Endothelial cell of umbilical vein (primary cell): Measurements from ENCODE around the gene ESAM. TPM values are rescaled to one million over a fixed set of nuclear protein-coding genes. Genes with fewer than 3 reads are reported as not detected.

ENCODE experiments used
- BruUV-seq: library from RNA; stranded (reverse); fragments of 400-500 nt; replicated peaks from 2 replicates; lab custom pipeline; 2021; lab: Mats Ljungman, UMichigan
- CTCF ChIA-PET: fragments of 300-600, 350-600 bp; sonication (Branson Sonifier 250); formaldehyde crosslinking; loops from one replicate; lab custom pipeline; 2021; ENCODE audit warnings: antibody characterized with exemption, inconsistent platforms; lab: Charles Lee
- POLR2A ChIA-PET: fragments of 300-600, 350-600 bp; sonication (Branson Sonifier 250); formaldehyde crosslinking; loops from one replicate; lab custom pipeline; 2021; ENCODE audit warnings: antibody characterized with exemption, inconsistent platforms; lab: Charles Lee
- DNase-seq: peaks from one replicate; pipeline ENCODE4 v3.0.0-alpha.2; 2011; ENCODE audit warnings: low read depth, low spot score
- FAIRE-seq: peaks from 2 replicates; lab custom pipeline; 2011; peaks lifted over from hg19 to GRCh38; lab: Jason Lieb, UNC
- H2AFZ ChIP-seq: 2 replicates; pipeline ENCODE4 v1.6.0; 2012; ENCODE audit warnings: low read depth, low read length, control low read depth, inconsistent platforms
- H3K27ac ChIP-seq: 2 replicates; pipeline ENCODE4 v1.5.1; 2011; ENCODE audit warnings: low read depth, mild to moderate bottlenecking, control low read depth, low read length, moderate library complexity; ENCODE audit not compliant: insufficient read depth
- H3K27me3 ChIP-seq, 2 experiments: 2 replicates each; pipeline versions ENCODE4 v1.6.0 to v1.6.1; 2011; ENCODE audit warnings: low read length in 2 of 2, mixed read lengths in 1 of 2; ENCODE audit not compliant: control insufficient read depth in 2 of 2, insufficient read depth in 2 of 2
- H3K36me3 ChIP-seq, 2 experiments: 2 replicates in 1 of 2; 3 replicates in 1 of 2; pipeline ENCODE4 v1.5.1; 2011; ENCODE audit warnings: low read length in 2 of 2, mild to moderate bottlenecking in 1 of 2, moderate library complexity in 1 of 2; ENCODE audit not compliant: control insufficient read depth in 2 of 2, insufficient read depth in 2 of 2; ENCODE audit errors: extremely low read depth in 1 of 2
- H3K4me1 ChIP-seq: 3 replicates; pipeline ENCODE4 v1.5.1; 2011; ENCODE audit warnings: mild to moderate bottlenecking, low read length; ENCODE audit not compliant: control insufficient read depth, insufficient read depth; ENCODE audit errors: extremely low read depth
- H3K4me2 ChIP-seq: 2 replicates; pipeline ENCODE4 v1.6.1; 2011; ENCODE audit warnings: low read length, control low read depth, mixed read lengths; ENCODE audit not compliant: insufficient read depth
- H3K4me3 ChIP-seq, 3 experiments: fragments of 200-600 bp in 1 of 3; sonication (generic), shearing (Covaris generic) in 1 of 3; replicated peaks in 1 of 3; 2 replicates each; pipeline ENCODE4 v1.5.1; 2011 to 2016; ENCODE audit warnings: control low read depth in 3 of 3, low read length in 3 of 3, mild to moderate bottlenecking in 2 of 3, inconsistent platforms in 1 of 3, low read depth in 1 of 3, moderate library complexity in 1 of 3; ENCODE audit not compliant: insufficient read depth in 1 of 3
- H3K79me2 ChIP-seq: 2 replicates; pipeline ENCODE4 v1.6.0; 2012; ENCODE audit warnings: low read length, inconsistent platforms; ENCODE audit not compliant: control insufficient read depth, insufficient read depth
- H3K9ac ChIP-seq: replicated peaks from 2 replicates; pipeline ENCODE3; 2011; ENCODE audit warnings: low read length, control low read depth; ENCODE audit not compliant: insufficient read depth; ENCODE audit errors: extremely low read depth
- H3K9me1 ChIP-seq: replicated peaks from 3 replicates; pipeline ENCODE4 v1.6.0; 2011; ENCODE audit warnings: mild to moderate bottlenecking, low read length; ENCODE audit not compliant: control insufficient read depth, insufficient read depth; ENCODE audit errors: extremely low read depth
- H3K9me3 ChIP-seq: replicated peaks from 2 replicates; pipeline ENCODE4 v1.5.1; 2012; ENCODE audit warnings: low read length, inconsistent platforms; ENCODE audit not compliant: control insufficient read depth, insufficient read depth
- H4K20me1 ChIP-seq: replicated peaks from 2 replicates; pipeline ENCODE3; 2011; ENCODE audit warnings: mild to moderate bottlenecking, low read length; ENCODE audit not compliant: control insufficient read depth, insufficient read depth; ENCODE audit errors: extremely low read depth
- FOS ChIP-seq: IDR thresholded peaks from 2 replicates; pipeline ENCODE4 v1.6.1; 2011; ENCODE audit warnings: mild to moderate bottlenecking, low read length, moderate library complexity, borderline replicate concordance; ENCODE audit not compliant: insufficient read depth
- GATA2 ChIP-seq: IDR thresholded peaks from 2 replicates; pipeline ENCODE4 v1.7.0; 2011; ENCODE audit warnings: low read depth, mild to moderate bottlenecking, moderate library complexity, mixed read lengths, low read length; ENCODE audit not compliant: insufficient read length, insufficient read depth
- JUN ChIP-seq: IDR thresholded peaks from 2 replicates; pipeline ENCODE4 v1.6.1; 2011; ENCODE audit warnings: borderline replicate concordance, low read depth; ENCODE audit not compliant: insufficient read length, insufficient read depth
- MAX ChIP-seq: IDR thresholded peaks from 2 replicates; pipeline ENCODE4 v1.6.1; 2011; ENCODE audit not compliant: insufficient read depth, insufficient read length
- MYC ChIP-seq: IDR thresholded peaks from one replicate; pipeline ENCODE4 v1.6.1; 2011; ENCODE audit warnings: mild to moderate bottlenecking, low read depth, low read length
- POLR2A ChIP-seq: IDR thresholded peaks from 2 replicates; pipeline ENCODE4 v1.6.1; 2012; ENCODE audit warnings: low read depth, mild to moderate bottlenecking, control low read depth, low read length
- POLR2AphosphoS5 ChIP-seq: IDR thresholded peaks from 2 replicates; pipeline ENCODE4 v1.6.1; 2012; ENCODE audit warnings: low read depth, mild to moderate bottlenecking, control low read depth, low read length, moderate library complexity; ENCODE audit not compliant: insufficient read depth
- dilution Hi-C: fragments of 300-500 bp; cut with MboI; formaldehyde crosslinking; loops from one replicate; pipeline ENCODE4 v1.15.0; 2019; ENCODE audit warnings: low sequenced_read_pairs; ENCODE audit not compliant: extremely low pct_ligation_motif_present
- intact Hi-C: fragments of 100-400 bp; cut with micrococcal nuclease; formaldehyde crosslinking; loops from one replicate; pipeline ENCODE4 v1.10.0; 2022
- polyA plus RNA-seq, 4 experiments: library from polyadenylated mRNA; depleted of rRNA in 3 of 4; stranded (reverse) in 3 of 4; unstranded in 1 of 4; fragments of >200 nt; gene quantifications; 2 replicates each; pipeline versions ENCODE4 v1.2.1 to v1.2.3, GENCODE V29; 2011 to 2012; ENCODE audit warnings: missing spikeins in 1 of 4
- total RNA-seq: library from RNA; stranded (reverse); gene quantifications from 2 replicates; pipeline ENCODE4 v1.2.3, GENCODE V29; 2021

The ESAM gene
- total and polyA plus RNA-seq, 2 donors (not counting 3 experiments of a cell fraction or from before 2014, with no cell fraction given), result 273 to 383 TPM

DNA sequence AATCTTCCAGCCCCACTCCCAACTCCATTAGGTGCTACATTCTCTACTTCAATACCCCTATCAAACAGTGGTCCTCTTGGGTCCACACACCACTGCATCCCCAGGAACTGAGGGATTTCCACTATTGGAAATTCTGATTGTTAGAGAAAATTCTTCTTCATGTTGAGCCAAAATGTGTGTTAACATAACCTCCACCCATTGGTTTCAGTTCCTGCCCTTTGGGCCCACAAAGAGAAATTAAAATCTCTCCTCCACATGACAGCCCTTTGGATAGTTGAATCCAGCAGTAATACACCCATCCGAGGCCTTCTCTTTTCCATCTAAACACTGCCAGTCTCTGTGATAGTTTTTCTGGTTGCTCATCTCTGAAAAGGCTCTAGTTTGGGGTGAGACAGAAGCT lies 12.2 kb downstream of the ESAM start:
- intact Hi-C loops, result no loop called here
- Histone ChIP-seq H3K79me2 (peaks cover under 1% of the 10 kb centered on the region), H2AFZ (no peak overlapping the region), H3K9ac (no peak overlapping the region), H4K20me1 (no peaks in the 10 kb centered on the region), H3K4me2 (no peak overlapping the region), H3K9me3 (no peaks in the 10 kb centered on the region), H3K27me3 (no peaks in the 10 kb centered on the region), H3K4me3 (no peak overlapping the region), H3K9me1 (no peaks in the 10 kb centered on the region), H3K36me3 (peaks cover 12 to 24% of the 10 kb centered on the region in 2 experiments), H3K4me1 (peaks cover 59% of the 10 kb centered on the region), H3K27ac (no peak overlapping the region)
- TF ChIP-seq GATA2 (no peak), POLR2AphosphoS5 (no peak), MYC (no peak), FOS (no peak), MAX (no peak), POLR2A (no peak), JUN (no peak)
- ChIA-PET POLR2A (interaction anchor here (5.0 kb wide), 1 partner anchor 9 kb away, joined by 67 read pairs; no protein-coding TSS in a partner anchor), CTCF (interaction anchor here (2.1 to 16.9 kb wide), 3 partner anchors 10 to 77 kb away, joined by 6 to 301 read pairs (median 267); partner anchors contain the start of genes ESAM, SIAE and SPA17)
- dilution Hi-C loops, result no loop called here
- DNase-seq (no peak), FAIRE-seq (peak; percentile 46)
- no TSS peak for BruUV-seq
